Right lobe of liver (tissue), 4 donors: ENCODE results near the gene AFG1L.

Experiments
- CTCF ChIP-seq, 4 donors: fragments of 200-600 bp in 3 of 4; fragments of 450-650 bp in 1 of 4; IDR thresholded peaks; one replicate each; pipeline versions ENCODE4 v1.5.1 to v1.8.0; 2016 to 2022; ENCODE audit warnings: antibody characterized with exemption in 4 of 4, mild to moderate bottlenecking in 2 of 4
- POLR2A ChIP-seq: fragments of 450-650 bp; IDR thresholded peaks from one replicate; pipeline ENCODE4 v1.6.1; 2017; ENCODE audit warnings: antibody characterized with exemption, mild to moderate bottlenecking
- donor health status: DM: no; HTN: no; CAD: no.
- donor health status: DM: no; HTN: no; CAD: no.
- donor health status: DM: no; HTN: yes; CAD: no.

- no peak for TF ChIP-seq CTCF (IDR thresholded peaks at IDR 0.05)
- no peak for TF ChIP-seq POLR2A
Observed at GRCh38 chr6:108253241-108253640, 41.6 kb upstream of the AFG1L start.
